Fibroblast of skin of right quadriceps (primary cell): Measurements from ENCODE around the gene SCNN1A.
"Not testable (repeated sequence)": the region's sequence is repeated elsewhere in the genome, so short reads cannot be mapped to it uniquely, and the experiment has no call there.

Experiments used
- DNase-seq: peaks from one replicate; pipeline ENCODE4 v3.0.0-alpha.2; 2013

SCNN1A gene

GRCh38 chr12:6346235-6346832 lies 29.0 kb downstream of the SCNN1A start:
- no peak for DNase-seq

GRCh38 chr12:6345319-6346091 lies 29.9 kb downstream of the SCNN1A start:
- peak; percentile 82 for DNase-seq

- not testable (repeated sequence) for DNase-seq
Measured at GRCh38 chr12:6344101-6344660, 31.2 kb downstream of the SCNN1A start.

GRCh38 chr12:6343518-6343917 lies 31.8 kb downstream of the SCNN1A start:
- DNase-seq = no peak

- DNase-seq = no peak
Measured at GRCh38 chr12:6342140-6342889, 33.0 kb downstream of the SCNN1A start.

GRCh38 chr12:6341417-6342139 lies 33.8 kb downstream of the SCNN1A start, which contains the start of gene TNFRSF1A:
Gene TNFRSF1A (minus strand): TSS chr12:6342076. CDS start chr12:6341814, 262 bp downstream.
- peak; percentile 83 for DNase-seq

- no peak for DNase-seq
Measured at GRCh38 chr12:6340745-6341416, 34.5 kb downstream of the SCNN1A start.

GRCh38 chr12:6340032-6340638 lies 35.2 kb downstream of the SCNN1A start:
- DNase-seq = peak; percentile 72

- DNase-seq = no peak
Measured at GRCh38 chr12:6338955-6339354, 36.4 kb downstream of the SCNN1A start.

- DNase-seq = not testable (repeated sequence)
Measured at GRCh38 chr12:6338536-6338935, 36.8 kb downstream of the SCNN1A start.

- no peak for DNase-seq
Measured at GRCh38 chr12:6337958-6338433, 37.4 kb downstream of the SCNN1A start.

GRCh38 chr12:6336889-6337853 lies 38.2 kb downstream of the SCNN1A start:
- DNase-seq = no peak

GRCh38 chr12:6336079-6336888 lies 39.1 kb downstream of the SCNN1A start:
- DNase-seq = peak; percentile 100

GRCh38 chr12:6335451-6336078 lies 39.8 kb downstream of the SCNN1A start:
- peak; percentile 82 for DNase-seq

- DNase-seq = no peak
Measured at GRCh38 chr12:6334940-6335450, 40.4 kb downstream of the SCNN1A start.

- DNase-seq = no peak
Measured at GRCh38 chr12:6334359-6334758, 41.0 kb downstream of the SCNN1A start.

- peak; percentile 71 for DNase-seq
Measured at GRCh38 chr12:6333566-6333965, 41.8 kb downstream of the SCNN1A start.

- no peak for DNase-seq
Measured at GRCh38 chr12:6333029-6333428, 42.3 kb downstream of the SCNN1A start.

GRCh38 chr12:6332459-6332858 lies 42.9 kb downstream of the SCNN1A start:
- peak; percentile 94 for DNase-seq
